Activated T-cell treated with anti-CD3 and anti-CD28 coated beads, Interleukin-2, amount 50 U/mL, for 72 hours (primary cell): ENCODE results near the gene NFYB. TPM values are rescaled to one million over a fixed set of nuclear protein-coding genes. Genes with fewer than 3 reads are reported as not detected.
"Not testable (repeated sequence)": the region's sequence is repeated elsewhere in the genome, so short reads cannot be mapped to it uniquely, and the experiment has no call there.

ENCODE experiments used
- ATAC-seq, 2 donors: fragments of 150-1000 bp; cut with Tn5 transposase; replicated peaks in 1 of 2; 2 replicates each; pipeline ENCODE4 v1.10.0; 2021; ENCODE audit warnings: moderate library complexity in 2 of 2, mild to moderate bottlenecking in 1 of 2
- DNase-seq, 2 donors: peaks; one replicate each; pipeline ENCODE4 v3.0.0; 2021 to 2022; ENCODE audit warnings: mixed read lengths in 1 of 2
- H3K27ac Mint-ChIP-seq: one replicate; pipeline ENCODE4 v1.8.0; 2022; ENCODE audit warnings: mild to moderate bottlenecking, moderate library complexity, mixed read lengths
- H3K27me3 Mint-ChIP-seq: one replicate; pipeline ENCODE4 v1.8.0; 2022; ENCODE audit warnings: low read depth, mixed read lengths
- H3K36me3 Mint-ChIP-seq, 2 donors: one replicate each; pipeline ENCODE4 v1.8.0; 2022; ENCODE audit warnings: mixed read lengths in 2 of 2, mild to moderate bottlenecking in 1 of 2; ENCODE audit not compliant: insufficient read depth in 2 of 2
- H3K4me1 Mint-ChIP-seq: one replicate; pipeline ENCODE4 v1.8.0; 2022; ENCODE audit warnings: low read depth, mixed read lengths
- H3K4me3 Mint-ChIP-seq, 2 donors: one replicate each; pipeline ENCODE4 v1.8.0; 2022; ENCODE audit warnings: mild to moderate bottlenecking in 2 of 2, mixed read lengths in 2 of 2, moderate library complexity in 2 of 2
- H3K9me3 Mint-ChIP-seq, 2 donors: one replicate each; pipeline ENCODE4 v1.8.0; 2022; ENCODE audit warnings: mixed read lengths in 2 of 2
- total RNA-seq, 2 donors: library from RNA; stranded (reverse); gene quantifications; one replicate each; pipeline ENCODE4 v1.2.3, GENCODE V29; 2022

NFYB gene
- total RNA-seq = 10 to 100 TPM; 30.2 to 30.8 TPM

GRCh38 chr12:104137902-104138796 lies at the start of gene NFYB:
NFYB (minus strand) TSS chr12:104138210; CDS start chr12:104135453, 2,757 bp downstream.
- Mint-ChIP-seq H3K27ac (peak within 1 kb of the TSS; percentile 82), H3K27me3 (peaks cover 9% of the 10 kb centered on the region), H3K9me3 (no peaks in the 10 kb centered on the region), H3K4me1 (peaks cover 23% of the 10 kb centered on the region), H3K36me3 (no peaks in the 10 kb centered on the region), H3K4me3 (peak within 1 kb of the TSS; percentile 84 to 85)
- DNase-seq (peak; percentile 92 to 93), ATAC-seq (peak; percentile 96 to 97)

GRCh38 chr12:104187446-104188155 lies 49.6 kb upstream of the NFYB start:
- no peaks in the 10 kb centered on the region for H3K27me3 Mint-ChIP-seq

GRCh38 chr12:104183443-104183842 lies 45.4 kb upstream of the NFYB start:
- Mint-ChIP-seq H3K4me3 (no peak overlapping the region), H3K36me3 (no peaks in the 10 kb centered on the region), H3K4me1 (no peaks in the 10 kb centered on the region), H3K27ac (no peak overlapping the region), H3K27me3 (peaks cover 14% of the 10 kb centered on the region), H3K9me3 (no peaks in the 10 kb centered on the region)
- no peak for ATAC-seq
- DNase-seq = no peak

More at GRCh38 chr12:104187446-104188155, 49.6 kb upstream of the NFYB start:
- Mint-ChIP-seq H3K27ac (no peak overlapping the region), H3K9me3 (no peaks in the 10 kb centered on the region), H3K4me1 (no peaks in the 10 kb centered on the region), H3K4me3 (no peak overlapping the region), H3K36me3 (no peaks in the 10 kb centered on the region)
- ATAC-seq (no peak), DNase-seq (no peak)

- H3K4me1 Mint-ChIP-seq = peaks cover 6% of the 10 kb centered on the region
- no peak for DNase-seq
- no peak overlapping the region for H3K4me3 Mint-ChIP-seq
- H3K9me3 Mint-ChIP-seq = no peaks in the 10 kb centered on the region
- peaks cover 20% of the 10 kb centered on the region for H3K27me3 Mint-ChIP-seq
- no peaks in the 10 kb centered on the region for H3K36me3 Mint-ChIP-seq
- no peak for ATAC-seq
- H3K27ac Mint-ChIP-seq = no peak overlapping the region
These were observed 44.8 kb upstream of the NFYB start for GRCh38 chr12:104182621-104183378.

DNA sequence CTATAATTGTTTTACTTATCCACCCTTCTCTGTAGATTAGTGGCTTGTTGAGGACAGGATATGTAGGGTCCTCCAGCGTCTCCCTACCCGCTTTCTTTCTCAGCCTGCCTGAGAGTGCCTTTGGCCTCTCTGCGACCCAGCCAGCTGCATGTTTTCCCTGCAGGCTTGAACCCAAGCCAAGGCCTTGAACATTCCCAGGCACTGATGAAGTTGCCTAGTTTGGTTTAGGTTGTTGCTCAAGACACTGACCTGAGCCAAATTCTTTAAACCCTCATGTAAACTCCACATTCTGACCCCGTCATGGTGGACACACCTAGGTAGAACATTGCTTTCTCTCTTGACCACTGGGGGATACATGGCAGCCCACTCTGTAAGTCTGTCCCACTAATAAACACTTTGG lies 44.1 kb upstream of the NFYB start:
- Mint-ChIP-seq H3K4me1 (peaks cover 13% of the 10 kb centered on the region), H3K9me3 (no peaks in the 10 kb centered on the region)
- no peak for ATAC-seq

GRCh38 chr12:104181313-104181712 lies 43.3 kb upstream of the NFYB start:
- peaks cover 13% of the 10 kb centered on the region for H3K4me1 Mint-ChIP-seq
- DNase-seq (no peak), ATAC-seq (no peak)
- peak overlapping the region; percentile 7 for H3K27ac Mint-ChIP-seq
- H3K36me3 Mint-ChIP-seq = no peaks in the 10 kb centered on the region
- no peaks in the 10 kb centered on the region for H3K9me3 Mint-ChIP-seq
- no peak overlapping the region for H3K4me3 Mint-ChIP-seq
- H3K27me3 Mint-ChIP-seq = peaks cover 24% of the 10 kb centered on the region

More for the DNA sequence above, 44.1 kb upstream of the NFYB start:
- Mint-ChIP-seq H3K36me3 (no peaks in the 10 kb centered on the region), H3K4me3 (no peak overlapping the region), H3K27me3 (peaks cover 24% of the 10 kb centered on the region), H3K27ac (no peak overlapping the region)
- no peak for DNase-seq

DNA sequence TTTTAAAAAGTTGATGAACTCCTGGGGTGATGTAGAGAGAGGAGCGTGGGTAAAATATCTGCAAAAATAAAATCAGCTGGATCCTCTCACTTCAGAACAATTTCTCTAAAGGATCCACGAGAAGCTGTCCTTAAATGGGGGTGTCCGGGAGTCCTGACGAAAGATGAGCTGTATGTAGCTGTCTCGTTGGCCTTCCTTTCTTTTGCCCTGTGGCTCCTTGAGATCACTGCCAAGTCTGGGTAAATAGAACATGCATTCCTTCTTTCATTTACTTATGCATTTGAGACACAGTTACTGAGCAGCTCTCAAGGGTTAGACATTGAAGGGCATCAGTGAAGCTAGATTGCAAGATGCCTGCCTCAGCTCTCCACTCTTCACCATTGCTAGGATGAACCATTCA lies 42.4 kb upstream of the NFYB start:
- no peaks in the 10 kb centered on the region for H3K36me3 Mint-ChIP-seq
- peaks cover 24% of the 10 kb centered on the region for H3K27me3 Mint-ChIP-seq
- no peak overlapping the region for H3K4me3 Mint-ChIP-seq
- no peaks in the 10 kb centered on the region for H3K9me3 Mint-ChIP-seq
- DNase-seq (no peak), ATAC-seq (no peak)
- H3K4me1 Mint-ChIP-seq = peaks cover 13% of the 10 kb centered on the region
- no peak overlapping the region for H3K27ac Mint-ChIP-seq

GRCh38 chr12:104177663-104178501 lies 39.9 kb upstream of the NFYB start:
- peaks cover 13% of the 10 kb centered on the region for H3K4me1 Mint-ChIP-seq
- no peaks in the 10 kb centered on the region for H3K9me3 Mint-ChIP-seq
- peaks cover 30% of the 10 kb centered on the region for H3K27me3 Mint-ChIP-seq
- ATAC-seq = peak; percentile 44 to 64
- H3K36me3 Mint-ChIP-seq = no peaks in the 10 kb centered on the region
- DNase-seq = peak; percentile 8 to 13
- no peak overlapping the region for H3K4me3 Mint-ChIP-seq
- H3K27ac Mint-ChIP-seq = peak overlapping the region; percentile 8

GRCh38 chr12:104177336-104177662 lies 39.3 kb upstream of the NFYB start:
- peaks cover 13% of the 10 kb centered on the region for H3K4me1 Mint-ChIP-seq
- H3K4me3 Mint-ChIP-seq = no peak overlapping the region
- no peaks in the 10 kb centered on the region for H3K9me3 Mint-ChIP-seq
- DNase-seq (no peak), ATAC-seq (peak in 1 of 2 donors; percentile 5)
- H3K27ac Mint-ChIP-seq = no peak overlapping the region
- peaks cover 30% of the 10 kb centered on the region for H3K27me3 Mint-ChIP-seq
- no peaks in the 10 kb centered on the region for H3K36me3 Mint-ChIP-seq

DNA sequence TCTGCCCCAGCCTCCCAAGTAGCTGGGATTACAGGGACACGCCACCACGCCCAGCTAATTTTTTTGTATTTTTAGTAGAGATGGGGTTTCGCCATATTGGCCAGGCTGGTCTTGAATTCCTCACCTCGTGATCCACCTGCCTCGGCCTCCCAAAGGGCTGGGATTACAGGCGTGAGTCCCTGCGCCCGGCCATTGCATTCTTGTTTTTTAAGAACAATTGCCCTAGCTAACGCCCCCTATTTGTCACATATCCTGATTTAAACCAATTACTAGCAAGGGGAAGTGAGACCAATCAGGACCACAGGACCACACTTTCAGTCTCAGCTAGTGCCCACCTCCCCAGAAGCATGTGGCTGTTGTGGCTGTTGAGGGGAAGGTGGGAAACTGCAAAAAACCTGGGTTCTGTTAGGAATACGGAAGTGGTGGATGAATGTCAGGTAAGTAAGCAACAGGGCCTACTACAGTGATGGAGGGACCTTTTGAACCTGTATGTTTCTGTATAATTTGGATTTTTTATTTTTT lies 37.8 kb upstream of the NFYB start:
- no peak for ATAC-seq
- H3K4me3 Mint-ChIP-seq = no peak overlapping the region
- no peak for DNase-seq
- H3K27me3 Mint-ChIP-seq = peaks cover 30% of the 10 kb centered on the region
- peaks cover 13% of the 10 kb centered on the region for H3K4me1 Mint-ChIP-seq
- no peaks in the 10 kb centered on the region for H3K36me3 Mint-ChIP-seq
- no peaks in the 10 kb centered on the region for H3K9me3 Mint-ChIP-seq
- H3K27ac Mint-ChIP-seq = no peak overlapping the region

DNA sequence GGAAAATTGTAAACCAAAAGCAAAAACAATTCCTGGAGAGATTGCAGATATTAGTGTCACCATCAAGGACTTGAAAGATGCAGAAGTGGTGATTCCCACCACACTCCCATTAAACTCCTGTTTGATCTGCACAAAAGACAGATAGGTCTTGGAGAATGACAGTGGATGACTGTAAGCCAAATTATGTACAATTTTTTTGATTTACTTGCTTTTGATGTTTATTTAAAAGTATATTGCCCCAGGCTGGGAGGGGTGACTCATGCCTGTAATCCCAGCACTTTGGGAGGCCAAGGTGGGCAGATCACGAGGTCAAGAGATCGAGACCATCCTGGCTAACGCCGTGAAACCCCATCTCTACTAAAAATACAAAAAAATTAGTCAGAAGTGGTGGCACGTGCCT lies 35.8 kb upstream of the NFYB start:
- peaks cover 20% of the 10 kb centered on the region for H3K27me3 Mint-ChIP-seq

DNA sequence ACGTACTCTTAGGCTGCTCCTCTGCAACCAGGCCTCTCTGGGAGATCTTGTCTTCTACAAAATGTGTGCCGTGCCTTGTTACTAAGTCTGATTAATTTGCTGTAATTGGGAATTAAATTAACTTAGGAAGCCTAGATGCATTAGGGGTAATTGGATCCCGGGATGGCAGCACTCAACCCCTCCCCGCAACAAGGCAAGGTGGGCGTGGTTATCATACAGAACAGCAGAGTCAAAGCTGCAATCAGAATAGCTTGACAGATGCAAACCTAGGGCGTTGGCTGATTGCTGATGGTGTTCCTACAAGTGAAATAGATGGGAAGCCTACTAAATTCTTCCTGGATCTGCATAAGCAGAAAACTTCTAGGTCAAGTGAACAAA lies 34.5 kb upstream of the NFYB start:
- Mint-ChIP-seq H3K27me3 (peaks cover 17% of the 10 kb centered on the region), H3K36me3 (no peaks in the 10 kb centered on the region), H3K27ac (no peak overlapping the region), H3K4me3 (no peak overlapping the region), H3K4me1 (peaks cover 4% of the 10 kb centered on the region), H3K9me3 (no peaks in the 10 kb centered on the region)
- ATAC-seq = no peak
- DNase-seq = no peak

More for the DNA sequence above, 35.8 kb upstream of the NFYB start:
- not testable (repeated sequence) for H3K4me3 Mint-ChIP-seq, ATAC-seq, H3K9me3 Mint-ChIP-seq, H3K27ac Mint-ChIP-seq, DNase-seq, H3K36me3 Mint-ChIP-seq
- peaks cover 13% of the 10 kb centered on the region for H3K4me1 Mint-ChIP-seq
